Neutrophil (primary cell): ENCODE results near the gene LIMS1.
A peak's percentile ranks its signal among the peaks of the same experiment; 100 is the strongest.
"Not testable (repeated sequence)": the region's sequence is repeated elsewhere in the genome, so short reads cannot be mapped to it uniquely, and the experiment has no call there.

ENCODE experiments used
- H3K27ac ChIP-seq: fragments of 200-600 bp; sonication (generic); 2 replicates; pipeline ENCODE4 v1.5.1; 2016; ENCODE audit warnings: mild to moderate bottlenecking, moderate library complexity
- H3K27me3 ChIP-seq: fragments of 200-600 bp; sonication (generic); 2 replicates; pipeline ENCODE4 v1.6.0; 2016; ENCODE audit warnings: mild to moderate bottlenecking
- H3K36me3 ChIP-seq: fragments of 200-600 bp; sonication (generic); 2 replicates; pipeline ENCODE4 v1.5.1; 2017
- H3K4me1 ChIP-seq, 2 experiments: fragments of 200-600 bp in 1 of 2; sonication (generic) in 1 of 2; 1 replicate in 1 of 2; 2 replicates in 1 of 2; pipeline versions ENCODE4 v1.5.1 to v1.6.1; 2013 to 2016; ENCODE audit warnings: low read depth in 1 of 2, low read length in 1 of 2, mild to moderate bottlenecking in 1 of 2, moderate library complexity in 1 of 2; ENCODE audit not compliant: control insufficient read depth in 1 of 2, insufficient read depth in 1 of 2
- H3K4me3 ChIP-seq, 2 experiments: fragments of 200-600 bp in 1 of 2; sonication (generic) in 1 of 2; 1 replicate in 1 of 2; 2 replicates in 1 of 2; pipeline ENCODE4 v1.5.1; 2013 to 2016; ENCODE audit warnings: low read depth in 1 of 2, low read length in 1 of 2, mild to moderate bottlenecking in 1 of 2, moderate library complexity in 1 of 2
- H3K9me3 ChIP-seq: fragments of 200-600 bp; sonication (generic); 2 replicates; pipeline ENCODE4 v1.5.1; 2016
- CTCF ChIP-seq: fragments of 200-600 bp; sonication (generic); IDR thresholded peaks from 2 replicates; pipeline ENCODE4 v1.5.1; 2016; ENCODE audit warnings: antibody characterized with exemption

The LIMS1 gene

DNA sequence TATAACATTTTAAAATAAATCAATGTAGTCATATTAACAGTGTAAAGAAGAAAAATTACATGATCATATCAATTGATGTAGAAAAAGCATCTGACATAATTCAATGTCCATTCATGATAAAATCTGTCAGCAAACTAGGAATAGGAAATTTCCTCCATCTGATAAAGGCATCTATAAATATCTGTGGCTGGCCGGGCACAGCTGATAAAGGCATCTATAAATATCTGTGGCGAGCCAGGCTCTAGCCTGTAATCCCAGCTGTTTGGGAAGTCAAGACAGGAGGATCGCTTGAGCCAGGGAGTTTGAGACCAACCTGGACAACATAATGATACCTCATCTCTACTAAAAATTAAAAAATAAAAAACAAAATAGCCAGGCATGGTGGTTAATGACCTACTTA lies 166.9 kb downstream of the LIMS1 start:
- H3K27ac ChIP-seq = no peak overlapping the region
- H3K27me3 ChIP-seq = no peaks in the 10 kb centered on the region
- peaks cover 3 to 8% of the 10 kb centered on the region in 2 experiments for H3K4me1 ChIP-seq
- H3K36me3 ChIP-seq = no peaks in the 10 kb centered on the region
- no peaks in the 10 kb centered on the region for H3K9me3 ChIP-seq
- H3K4me3 ChIP-seq = no peak overlapping the region
- TF ChIP-seq CTCF = no peak

DNA sequence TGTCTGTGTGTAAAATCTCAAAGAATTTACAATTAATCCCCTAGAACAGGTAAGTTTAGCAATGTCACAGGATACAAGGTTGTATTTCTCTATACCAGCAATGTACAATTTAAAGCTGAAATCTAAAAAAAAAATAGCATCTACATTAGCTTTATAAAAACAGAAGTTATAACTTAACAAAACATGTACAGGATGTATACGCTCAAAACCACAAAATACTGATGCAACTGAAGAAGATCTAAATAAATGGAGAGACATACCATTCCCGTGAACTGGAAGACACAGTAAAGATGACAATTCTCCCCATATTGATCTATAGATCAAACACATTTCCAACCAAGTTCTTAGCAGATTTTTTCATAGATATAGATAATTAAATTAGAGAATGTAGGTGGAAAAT lies 167.5 kb downstream of the LIMS1 start:
- Histone ChIP-seq H3K27ac (no peak overlapping the region), H3K9me3 (no peaks in the 10 kb centered on the region), H3K4me1 (peaks cover 3 to 8% of the 10 kb centered on the region in 2 experiments), H3K4me3 (no peak overlapping the region), H3K27me3 (no peaks in the 10 kb centered on the region), H3K36me3 (no peaks in the 10 kb centered on the region)
- TF ChIP-seq CTCF = no peak

- TF ChIP-seq CTCF = no peak
- no peaks in the 10 kb centered on the region for H3K9me3 ChIP-seq
These were observed 170.6 kb downstream of the LIMS1 start for GRCh38 chr2:108704871-108705270.

GRCh38 chr2:108707300-108707699 lies 173.0 kb downstream of the LIMS1 start:
- no peak for TF ChIP-seq CTCF
- Histone ChIP-seq H3K4me1 (no peaks in the 10 kb centered on the region), H3K36me3 (no peaks in the 10 kb centered on the region), H3K27me3 (no peaks in the 10 kb centered on the region), H3K9me3 (no peaks in the 10 kb centered on the region), H3K27ac (no peak overlapping the region), H3K4me3 (no peak overlapping the region)

More at GRCh38 chr2:108704871-108705270, 170.6 kb downstream of the LIMS1 start:
- no peak overlapping the region for H3K27ac ChIP-seq
- no peaks in the 10 kb centered on the region for H3K27me3 ChIP-seq
- no peak overlapping the region for H3K4me3 ChIP-seq
- no peaks in the 10 kb centered on the region for H3K36me3 ChIP-seq
- H3K4me1 ChIP-seq = peaks cover 3 to 8% of the 10 kb centered on the region in 2 experiments

- H3K36me3 ChIP-seq, H3K9me3 ChIP-seq, H3K4me3 ChIP-seq, H3K27me3 ChIP-seq, H3K27ac ChIP-seq: not testable (repeated sequence)
- peaks cover 8 to 15% of the 10 kb centered on the region in 2 experiments for H3K4me1 ChIP-seq
These were observed 182.7 kb downstream of the LIMS1 start for GRCh38 chr2:108716971-108717370.

- no peak for TF ChIP-seq CTCF
- Histone ChIP-seq H3K4me1 (peaks cover 10 to 15% of the 10 kb centered on the region in 2 experiments), H3K9me3 (no peaks in the 10 kb centered on the region), H3K4me3 (peak within 1 kb of the TSS; percentile 92 to 94), H3K27me3 (no peaks in the 10 kb centered on the region), H3K36me3 (no peaks in the 10 kb centered on the region), H3K27ac (peak within 1 kb of the TSS; percentile 95)
These were observed 185.1 kb downstream of the LIMS1 start, which contains the start of gene RANBP2 for GRCh38 chr2:108719149-108720044. Gene RANBP2 (plus strand): TSS chr2:108719482. CDS start chr2:108719607, 125 bp downstream.

GRCh38 chr2:108726048-108726447 lies 191.8 kb downstream of the LIMS1 start:
- H3K36me3 ChIP-seq, H3K4me3 ChIP-seq, H3K27me3 ChIP-seq, H3K9me3 ChIP-seq: not testable (repeated sequence)
- H3K27ac ChIP-seq = peak overlapping the region; percentile 70
- peaks cover 11 to 18% of the 10 kb centered on the region in 2 experiments for H3K4me1 ChIP-seq

GRCh38 chr2:108734656-108735055 lies 200.4 kb downstream of the LIMS1 start:
- H3K4me1 ChIP-seq, H3K27ac ChIP-seq, H3K9me3 ChIP-seq, H3K27me3 ChIP-seq, H3K4me3 ChIP-seq: not testable (repeated sequence)
- H3K36me3 ChIP-seq = peaks cover 28% of the 10 kb centered on the region
